Stimulated activated CD8-positive, alpha-beta memory T cell treated with anti-CD3 and anti-CD28 coated beads, Interleukin-12 subunit alpha, Interleukin-12 subunit beta, amount 100 ng/mL, for 24 hours (primary cell): ENCODE results near the gene TRIM16.
"Not testable (repeated sequence)": the region's sequence is repeated elsewhere in the genome, so short reads cannot be mapped to it uniquely, and the experiment has no call there.

Experiments used
- DNase-seq: peaks from one replicate; pipeline ENCODE4 v3.0.0-alpha.2; 2020; ENCODE audit errors: extremely low read depth

The TRIM16 gene

GRCh38 chr17:15616828-15617227 is 67.3 kb downstream of the TRIM16 start:
- not testable (repeated sequence) for DNase-seq

DNA sequence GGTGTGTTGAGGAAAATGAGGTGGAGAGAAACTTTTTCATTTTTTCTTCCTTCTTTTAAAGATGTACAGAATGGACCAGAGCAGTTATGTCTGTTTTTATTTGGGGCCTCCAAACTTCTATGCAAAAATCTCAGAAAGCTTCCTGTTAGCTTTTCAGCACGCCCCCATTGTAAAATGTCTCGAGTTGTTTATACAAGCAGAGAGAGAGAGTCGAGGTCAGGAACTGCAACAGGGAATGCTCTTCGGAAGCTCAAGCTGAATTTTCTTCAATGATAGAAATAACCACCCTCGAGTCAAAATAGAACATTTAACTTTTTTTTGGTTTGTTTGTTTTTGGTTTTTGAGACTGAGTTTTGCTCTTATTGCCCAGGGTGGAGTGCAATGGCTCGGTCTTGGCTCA is 68.3 kb downstream of the TRIM16 start:
- DNase-seq = not testable (repeated sequence)

- not testable (repeated sequence) for DNase-seq
Measured at GRCh38 chr17:15613111-15613510, 71.0 kb downstream of the TRIM16 start.

DNA sequence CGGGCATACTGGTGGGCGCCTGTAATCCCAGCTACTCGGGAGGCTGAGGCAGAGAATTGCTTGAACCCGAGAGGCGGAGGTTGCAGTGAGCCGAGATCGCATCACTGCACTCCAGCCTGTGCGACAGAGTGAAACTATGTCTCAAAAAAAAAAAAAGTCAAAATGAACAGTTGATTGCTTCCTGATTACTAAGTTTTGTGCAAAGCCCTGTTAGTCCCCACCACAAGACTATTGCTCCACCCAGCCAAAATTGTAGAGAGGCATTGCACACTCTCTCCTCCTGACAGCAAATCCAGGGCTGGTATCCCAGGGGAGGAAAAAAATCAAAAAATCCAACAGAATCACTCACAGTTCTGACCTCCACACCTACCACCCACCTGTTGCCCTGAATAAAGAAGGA is 91.2 kb downstream of the TRIM16 start:
- DNase-seq = not testable (repeated sequence)

DNA sequence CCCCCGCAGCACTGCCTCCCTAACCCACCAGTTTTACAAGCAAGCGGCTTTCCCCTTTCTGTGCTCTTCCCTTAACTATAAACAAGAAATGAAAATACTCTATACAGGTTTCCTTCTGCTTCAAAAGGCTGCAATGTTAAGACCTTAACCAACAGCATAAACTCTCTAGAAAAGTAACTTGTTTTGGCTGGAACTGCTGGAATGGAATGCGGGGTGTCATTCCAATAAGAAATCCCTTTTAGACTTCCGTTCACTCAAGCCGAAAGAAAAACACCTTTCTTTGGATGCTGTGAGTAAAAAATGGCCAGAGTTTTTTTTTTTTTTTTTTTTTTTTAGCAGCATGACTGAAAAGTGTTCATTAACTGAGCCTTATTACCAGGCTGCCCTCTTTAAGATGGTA is 92.1 kb downstream of the TRIM16 start:
- DNase-seq = not testable (repeated sequence)

DNA sequence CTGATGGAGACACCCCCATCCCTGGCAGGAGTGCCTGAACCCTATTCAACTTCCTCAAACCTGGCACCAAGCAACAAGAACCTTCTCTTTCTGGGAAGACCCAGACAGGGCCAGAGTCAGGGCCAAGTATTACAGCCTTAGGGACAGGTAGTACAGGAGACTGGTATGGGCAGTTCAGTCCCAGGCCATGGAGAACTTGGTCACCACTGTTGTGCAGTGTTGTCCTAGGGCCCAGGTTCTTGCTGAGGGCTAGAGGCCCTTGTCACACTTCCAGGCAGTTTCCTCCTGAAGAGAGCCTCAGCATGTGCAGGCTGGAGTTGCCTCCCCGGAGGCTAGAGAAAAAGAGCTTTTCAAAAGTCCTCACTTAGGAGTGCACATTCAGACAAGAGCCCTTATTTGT is 93.3 kb downstream of the TRIM16 start:
- not testable (repeated sequence) for DNase-seq

DNA sequence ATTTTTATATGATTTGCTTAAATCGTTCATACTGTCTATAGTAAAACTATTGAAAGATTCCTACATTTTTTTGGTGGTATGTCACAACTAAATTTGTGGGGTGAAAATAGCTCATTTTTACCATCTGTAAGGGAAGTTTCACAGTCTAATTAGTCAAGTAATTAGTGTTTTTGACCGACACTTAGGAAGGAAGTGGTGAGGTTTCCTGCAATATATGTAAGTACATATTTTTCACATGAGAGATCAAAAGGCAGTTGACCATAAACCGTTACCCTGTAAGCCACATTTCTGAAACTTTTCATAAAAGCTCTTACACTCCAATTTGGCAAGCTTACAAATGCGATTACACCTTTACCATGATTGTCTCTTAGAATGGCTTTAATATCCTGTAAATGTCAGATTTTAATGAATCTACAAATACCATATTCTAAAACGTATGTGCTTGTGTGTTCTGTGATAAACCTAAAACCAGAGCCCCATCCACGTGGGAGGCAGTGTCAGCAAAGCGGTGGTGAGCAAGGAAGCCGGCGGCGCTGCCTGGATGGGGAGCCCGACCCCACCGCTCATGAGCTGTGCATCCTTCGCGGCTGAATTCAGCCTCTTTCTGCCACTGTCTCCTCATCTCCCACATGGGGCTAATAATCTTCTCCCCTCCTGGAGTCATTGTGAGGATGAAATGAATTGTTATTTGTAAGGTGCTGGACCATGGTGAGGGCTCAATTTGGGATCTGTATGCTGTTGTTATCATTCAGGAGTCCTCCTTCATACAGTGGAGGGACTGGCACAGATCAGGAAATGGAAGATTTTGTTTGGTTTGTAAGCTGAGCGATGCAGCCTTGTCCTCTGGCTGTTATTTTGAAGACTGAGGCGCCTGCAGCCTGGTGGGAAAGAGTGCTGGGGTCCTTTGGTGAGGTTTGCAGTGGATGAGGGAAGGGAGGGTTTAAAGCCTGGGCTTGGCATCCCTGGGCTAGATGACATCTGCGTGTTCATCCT is 94.3 kb downstream of the TRIM16 start:
- DNase-seq = not testable (repeated sequence)

DNA sequence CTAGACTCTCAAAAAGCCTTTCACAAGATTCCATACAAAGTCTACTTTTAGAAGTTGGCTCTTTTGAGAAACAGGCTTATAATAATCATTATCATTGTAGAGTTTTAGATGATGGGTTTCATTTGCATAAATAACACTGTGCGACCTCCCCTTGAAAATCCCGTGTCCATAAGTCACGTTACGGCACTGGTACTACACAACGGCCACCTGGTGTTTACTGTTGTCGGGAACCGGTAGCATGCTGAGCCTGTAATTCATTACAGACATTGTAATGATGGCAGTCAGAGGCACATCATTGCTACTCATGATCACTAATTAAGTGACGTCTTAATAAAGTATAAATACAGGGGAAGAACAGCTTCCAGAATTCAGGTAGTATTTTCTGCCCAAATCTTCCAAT is 96.1 kb downstream of the TRIM16 start:
- not testable (repeated sequence) for DNase-seq

DNA sequence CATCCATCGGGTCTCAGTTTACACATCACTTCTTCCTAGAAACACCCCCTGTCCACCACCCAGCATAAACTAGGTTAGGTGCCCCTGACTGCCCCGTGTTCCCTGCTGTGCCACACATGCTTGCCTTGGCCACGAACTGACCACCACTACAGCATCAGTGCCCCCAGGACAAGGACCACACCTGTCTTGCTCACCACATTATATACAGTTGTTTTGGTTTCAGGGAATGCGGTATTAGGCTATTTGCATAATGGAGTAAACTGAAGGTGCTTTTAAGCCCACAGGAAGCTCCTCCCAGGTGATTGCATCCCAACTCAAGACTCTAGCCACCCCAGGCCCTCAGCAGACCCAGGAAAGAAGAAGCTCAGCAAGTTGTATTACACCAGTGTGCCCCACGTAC is 100.8 kb downstream of the TRIM16 start:
- not testable (repeated sequence) for DNase-seq

GRCh38 chr17:15581462-15581861 is 102.6 kb downstream of the TRIM16 start:
- DNase-seq = not testable (repeated sequence)
